GM18508 (cell line): Measurements from ENCODE around the gene POU6F2.

ENCODE experiments used
- ATAC-seq: cut with Tn5 transposase; IDR thresholded peaks from one replicate; pipeline ENCODE4 v1.9.1; 2021; ENCODE audit warnings: moderate number of reproducible peaks; ENCODE audit not compliant: insufficient read depth, unreplicated experiment

The POU6F2 gene

DNA sequence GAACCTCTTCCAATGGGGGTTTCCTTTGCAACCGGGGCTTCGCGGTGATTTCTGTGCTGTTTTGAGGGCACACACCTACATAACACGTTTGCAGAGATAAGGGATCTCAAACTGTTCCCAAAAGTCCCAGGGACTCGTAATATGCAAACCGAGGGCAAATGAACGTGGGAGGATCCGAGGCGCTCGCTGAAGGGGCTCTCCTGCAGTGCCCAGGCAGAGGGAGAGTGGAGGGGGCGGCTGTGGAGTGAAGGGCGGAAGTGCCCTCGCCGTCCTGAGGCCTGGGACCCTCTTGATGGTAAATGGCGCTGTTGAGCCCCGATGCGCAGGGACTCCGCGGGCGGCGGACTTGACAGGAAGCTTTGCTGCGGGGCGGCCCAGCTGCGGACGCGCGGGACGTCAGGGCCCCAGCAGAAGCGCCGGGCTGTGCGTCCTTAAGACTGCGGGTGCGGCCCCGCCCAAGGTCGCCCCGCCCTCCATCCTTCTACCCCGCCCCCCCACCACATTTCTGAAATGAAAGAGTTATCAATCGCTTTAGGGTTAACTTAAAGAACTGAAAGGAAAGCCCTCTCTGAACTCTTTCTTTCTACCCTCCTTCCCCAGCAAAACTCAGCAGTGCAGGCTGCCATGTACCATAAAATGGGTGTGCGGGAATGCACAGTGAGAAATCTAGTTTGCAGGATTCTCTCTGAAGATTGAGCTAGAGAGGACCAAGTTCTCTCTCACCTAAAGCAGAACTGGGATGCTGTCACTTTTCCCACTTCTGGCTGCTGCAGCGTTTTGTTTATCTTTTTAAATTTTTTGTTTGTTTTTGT is 436.7 kb downstream of the POU6F2 start:
- ATAC-seq, result no peak

DNA sequence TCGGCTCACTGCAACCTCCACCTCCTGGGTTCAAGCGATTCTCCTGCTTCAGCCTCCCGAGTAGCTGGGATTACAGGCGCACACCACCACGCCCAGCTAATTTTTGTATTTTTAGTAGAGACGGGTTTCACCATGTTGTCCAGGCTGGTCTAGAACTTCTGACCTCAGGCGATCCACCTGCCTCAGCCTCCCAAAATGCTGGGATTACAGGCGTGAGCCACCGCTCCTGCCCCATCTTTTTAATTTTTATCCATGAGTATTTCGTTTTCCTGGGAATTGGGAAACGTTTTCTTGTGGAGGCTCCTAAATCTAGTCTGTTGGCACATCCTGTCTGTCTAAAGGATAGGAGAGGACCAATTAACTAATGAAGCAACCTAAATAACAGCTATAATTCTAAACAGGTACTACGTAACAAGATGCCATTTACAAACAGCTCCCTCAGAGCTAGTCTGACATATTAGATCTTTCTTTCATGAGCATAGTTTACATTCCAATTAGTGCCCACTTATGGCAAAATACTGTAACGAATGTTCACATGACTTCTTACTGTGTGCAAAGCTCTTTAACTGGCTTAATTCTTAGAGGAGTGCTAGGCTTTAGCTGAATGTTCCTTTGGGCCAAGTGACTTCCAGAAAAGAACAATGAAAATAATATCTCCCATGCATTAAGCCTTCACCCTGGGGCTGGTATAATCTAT is 437.5 kb downstream of the POU6F2 start:
- no peak for ATAC-seq

DNA sequence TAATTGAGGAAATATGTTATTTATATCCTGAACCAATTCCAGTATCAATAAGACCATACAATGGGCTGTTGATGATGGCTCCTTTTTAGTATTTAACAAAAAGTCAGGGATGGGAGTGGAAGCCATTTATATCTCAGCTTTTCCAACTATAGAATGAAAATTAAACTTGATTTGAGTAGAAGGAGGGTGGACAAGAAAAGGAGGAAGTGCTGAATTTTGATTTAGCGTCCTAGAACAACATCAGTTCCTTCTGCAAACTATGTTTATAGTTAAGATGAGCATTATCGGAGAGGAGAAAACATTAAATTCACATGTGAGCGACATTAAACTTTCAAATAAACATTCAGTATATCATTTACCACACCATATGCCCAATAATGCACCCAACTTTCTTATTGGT is 439.2 kb downstream of the POU6F2 start:
- ATAC-seq, result no peak

DNA sequence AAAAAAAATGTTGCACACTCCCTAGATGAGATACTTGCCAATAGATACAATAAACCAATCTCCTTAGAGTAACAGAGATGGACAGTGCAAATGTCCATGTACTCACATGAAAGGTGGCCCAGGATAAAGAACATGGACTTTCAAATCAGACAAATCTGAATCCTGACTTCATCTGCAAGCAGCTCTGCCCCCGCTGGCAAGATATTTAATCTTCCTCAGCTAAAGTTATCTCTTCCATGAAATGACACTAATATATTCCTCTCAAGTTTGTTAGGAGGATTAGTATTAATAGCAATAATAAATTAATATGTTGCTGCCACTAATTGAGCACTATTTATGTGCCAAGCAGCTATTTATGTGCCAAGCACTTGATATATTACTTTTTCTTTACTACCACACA is 439.9 kb downstream of the POU6F2 start:
- no peak for ATAC-seq

DNA sequence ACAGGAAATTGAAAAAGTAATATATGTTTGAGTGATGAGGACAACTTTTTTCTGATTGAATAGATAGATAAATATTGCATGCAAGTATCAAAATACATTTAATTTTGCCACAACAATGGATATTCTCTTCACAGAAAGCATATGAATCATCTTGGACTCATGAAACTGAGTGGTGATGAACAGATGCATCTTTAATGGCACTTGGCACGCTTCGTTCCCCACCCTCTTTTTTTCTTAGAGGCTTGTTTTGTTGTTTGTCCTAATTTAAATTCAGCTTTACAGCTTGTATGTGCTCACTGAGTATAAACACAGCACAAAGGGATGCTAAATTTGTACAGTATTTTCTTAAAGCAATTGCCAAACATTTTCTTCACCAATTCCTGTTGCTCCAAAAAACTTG is 443.5 kb downstream of the POU6F2 start:
- no peak for ATAC-seq

DNA sequence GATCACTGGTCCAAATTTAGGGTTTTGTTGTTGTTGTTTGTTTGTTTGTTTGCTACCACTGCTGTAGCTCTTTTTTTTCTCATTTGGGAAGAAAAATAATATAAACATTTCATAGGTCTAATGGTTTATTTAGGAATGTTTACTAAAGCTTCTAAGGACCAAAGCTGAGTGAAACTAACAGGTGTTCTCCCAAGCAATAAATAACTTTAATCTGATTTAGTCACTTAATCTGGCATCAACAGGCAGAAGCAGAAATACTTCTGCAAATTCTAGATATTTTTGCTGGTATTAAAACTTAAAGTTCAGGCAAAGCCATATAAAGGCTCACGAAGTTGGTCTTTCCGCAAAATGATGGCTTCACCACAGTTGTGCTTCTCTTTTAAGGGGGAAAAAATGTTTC is 444.0 kb downstream of the POU6F2 start:
- no peak for ATAC-seq

DNA sequence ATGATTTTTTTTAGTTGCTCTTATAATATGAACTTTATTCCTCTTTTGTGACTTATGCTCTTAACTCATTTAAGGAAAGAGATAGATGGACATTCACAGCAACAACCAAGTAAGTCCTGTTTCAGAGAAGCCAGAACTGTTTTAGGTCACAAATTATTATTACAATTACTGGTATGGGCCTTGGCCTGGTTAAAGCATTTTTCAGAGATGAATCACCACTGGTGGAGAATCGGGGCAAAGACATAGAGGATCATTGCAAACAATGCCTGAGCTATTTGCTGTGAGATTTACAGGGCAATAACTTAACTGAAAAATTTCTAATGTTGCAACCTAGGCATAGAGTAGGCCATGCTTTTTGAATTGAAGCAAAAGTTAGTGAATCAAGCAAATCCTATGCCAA is 450.5 kb downstream of the POU6F2 start:
- no peak for ATAC-seq

DNA sequence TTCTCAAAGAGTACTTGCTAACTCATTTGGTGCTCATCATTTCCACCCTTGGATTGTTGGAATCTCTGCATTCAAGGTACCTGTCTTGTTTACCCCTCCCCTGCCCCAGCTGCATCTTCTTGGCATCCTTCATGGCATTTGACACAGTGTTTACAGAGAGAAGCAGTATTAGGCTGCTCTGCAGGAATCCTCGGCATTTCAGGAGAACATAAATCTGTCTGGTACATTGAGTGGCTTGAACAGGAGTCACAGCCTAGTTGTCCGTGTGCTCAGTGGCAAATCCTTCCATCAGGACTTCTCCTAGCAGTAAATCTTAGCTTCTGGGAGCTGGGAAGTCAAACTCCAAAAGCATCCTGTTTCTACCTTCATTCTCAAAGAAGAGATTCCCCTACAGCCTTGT is 451.7 kb downstream of the POU6F2 start:
- no peak for ATAC-seq

DNA sequence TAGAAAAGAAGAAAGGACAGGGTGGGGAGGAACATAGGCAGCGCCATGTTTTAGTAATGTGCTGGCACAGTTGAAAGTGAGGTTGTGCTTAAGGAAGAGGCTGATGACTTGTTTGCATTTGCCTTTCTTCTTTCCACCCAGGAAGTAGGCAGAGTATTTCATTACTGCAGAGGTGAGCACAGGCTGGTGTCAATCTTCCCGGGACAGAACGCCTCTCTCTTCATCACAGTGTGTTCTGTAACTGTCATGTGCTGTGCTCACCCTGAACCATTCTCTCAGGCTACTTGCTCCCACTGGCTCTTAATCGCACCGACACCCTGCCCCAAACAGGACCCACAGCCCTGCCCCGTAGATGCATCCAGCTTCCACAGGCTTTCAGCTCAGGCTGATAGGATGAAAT is 452.7 kb downstream of the POU6F2 start:
- ATAC-seq, result no peak

DNA sequence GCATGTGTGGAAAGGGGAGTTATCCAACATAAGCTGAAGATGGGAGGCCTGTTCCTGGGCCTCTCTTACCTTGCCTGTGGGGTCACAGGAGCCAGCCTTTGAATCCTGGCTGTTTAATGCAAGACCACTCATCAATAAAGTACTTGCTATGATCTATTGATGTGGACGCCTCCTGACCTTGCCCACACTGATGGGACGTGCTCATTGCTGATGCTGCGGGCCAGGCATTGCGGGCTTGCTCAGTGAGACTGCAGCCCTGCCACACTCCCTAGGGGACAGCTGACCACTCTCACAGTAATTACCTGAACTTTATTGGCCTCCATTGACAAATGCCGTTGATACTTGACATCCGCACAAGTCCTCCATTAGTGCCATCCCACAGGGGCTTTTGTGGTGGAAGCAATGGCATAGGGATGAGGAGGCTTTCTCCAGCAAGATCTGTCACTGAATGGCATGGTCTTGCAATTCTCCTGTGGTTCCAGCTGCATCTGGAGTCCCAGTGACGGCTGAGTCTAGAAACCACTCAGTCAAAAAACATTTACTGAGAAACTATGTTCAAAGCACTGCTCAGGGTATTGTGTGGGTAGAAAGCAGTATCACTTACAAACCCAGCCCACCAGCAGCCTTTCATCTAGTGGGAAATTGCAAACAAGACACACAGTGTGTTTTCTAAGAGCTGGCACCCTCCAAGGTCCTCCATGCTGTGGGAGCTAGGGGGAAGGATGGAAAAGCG is 453.4 kb downstream of the POU6F2 start:
- ATAC-seq, result no peak

DNA sequence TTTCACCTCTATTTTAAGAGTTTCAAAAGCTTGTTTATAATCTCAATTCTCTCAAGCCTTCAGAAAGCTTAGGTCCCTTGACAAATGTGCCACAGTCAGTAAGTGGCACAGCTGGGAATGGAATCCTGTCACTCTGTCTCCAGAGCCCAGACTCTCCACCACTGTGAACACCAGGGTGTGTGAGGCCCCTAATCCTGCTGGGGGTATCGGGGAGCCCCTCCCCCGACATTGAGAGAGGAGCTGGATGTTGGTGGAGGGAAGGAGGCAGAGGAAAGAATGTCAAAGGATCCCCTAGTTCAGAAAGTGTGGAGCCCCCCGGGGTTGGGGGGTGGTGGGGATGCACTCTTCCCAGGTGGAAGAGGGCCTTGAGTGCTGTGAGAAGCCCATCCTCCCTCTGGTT is 454.7 kb downstream of the POU6F2 start:
- no peak for ATAC-seq

DNA sequence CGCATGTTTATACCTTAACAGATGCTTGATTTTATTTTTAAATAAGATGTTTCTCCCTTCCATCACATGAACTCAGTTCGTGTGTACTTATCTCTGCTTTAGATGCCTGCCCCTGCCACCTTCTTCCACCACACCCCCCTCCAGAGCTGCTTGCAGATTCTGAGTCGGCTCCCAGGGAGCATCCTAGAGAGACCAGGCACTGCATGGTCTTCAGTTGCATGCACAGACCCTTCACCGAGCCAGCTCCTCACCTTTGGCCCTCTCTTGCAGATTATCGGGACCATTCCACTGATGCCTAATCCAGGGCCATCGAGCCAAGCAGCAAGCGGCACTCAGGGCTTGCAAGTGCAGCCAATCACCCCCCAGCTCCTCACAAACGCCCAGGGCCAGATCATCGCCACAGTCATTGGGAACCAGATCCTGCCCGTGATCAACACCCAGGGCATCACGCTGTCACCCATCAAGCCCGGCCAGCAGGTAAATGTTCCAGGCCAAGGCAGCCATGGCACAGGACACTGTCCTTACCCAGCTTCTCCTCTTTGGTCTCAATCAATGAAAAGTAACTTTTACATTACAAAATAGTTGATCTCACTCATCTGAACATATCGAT is 455.2 kb downstream of the POU6F2 start:
- no peak for ATAC-seq

DNA sequence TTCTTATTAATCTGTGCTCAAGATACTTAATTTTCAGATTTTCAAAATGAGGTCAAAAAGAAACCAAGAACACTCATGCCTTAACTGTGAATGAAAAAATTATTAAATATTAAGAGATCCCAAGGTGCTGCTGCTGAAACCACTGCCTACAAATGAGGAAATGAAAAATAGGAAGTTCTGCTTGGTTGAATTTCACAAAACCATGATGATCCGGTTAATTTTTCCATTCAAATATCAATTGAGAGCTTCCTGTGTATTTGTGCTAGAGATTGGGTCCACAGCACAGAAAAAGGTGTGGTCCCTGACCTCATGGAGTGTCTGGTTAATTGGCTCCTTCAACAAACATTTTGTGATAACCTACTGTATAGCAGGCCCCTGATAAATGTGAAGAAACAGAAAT is 455.8 kb downstream of the POU6F2 start:
- no peak for ATAC-seq

DNA sequence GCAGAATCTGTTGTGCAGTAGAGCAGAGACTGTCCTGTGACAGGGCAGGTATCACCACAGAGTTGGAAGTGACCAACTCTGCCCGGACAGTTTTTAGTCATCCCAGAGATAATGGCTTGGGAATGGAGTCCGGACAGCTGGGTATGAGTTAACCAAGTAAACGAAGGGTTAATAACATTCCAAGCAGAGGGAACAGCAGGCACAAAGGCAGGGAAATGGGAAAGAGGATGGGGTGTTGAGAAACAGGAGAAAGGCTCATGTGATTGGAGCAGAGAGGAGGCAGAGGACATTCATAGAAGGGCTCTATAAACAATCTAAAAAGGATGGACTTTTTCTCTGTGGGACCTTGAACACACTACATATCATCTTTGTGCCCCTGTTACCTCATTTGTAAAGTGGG is 456.3 kb downstream of the POU6F2 start:
- no peak for ATAC-seq

DNA sequence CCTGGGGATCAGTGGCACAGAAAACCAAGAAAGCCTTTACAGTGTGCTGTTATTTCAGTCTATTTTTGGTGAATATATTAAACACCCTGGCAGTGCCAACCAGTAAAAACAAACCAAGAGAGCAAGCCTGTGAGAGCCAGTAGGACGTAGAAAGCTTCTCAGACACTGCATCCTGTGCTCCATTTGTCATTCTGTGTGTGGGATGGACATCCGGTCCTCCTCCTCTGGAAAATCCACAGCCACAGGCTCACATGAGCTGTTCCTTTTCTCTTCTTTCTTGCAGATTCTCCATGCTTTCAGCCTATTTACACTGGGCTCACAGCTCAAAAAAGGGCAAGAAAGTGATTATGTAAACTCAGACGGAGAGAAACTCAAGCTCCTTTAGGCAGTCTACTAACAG is 468.8 kb downstream of the POU6F2 start:
- ATAC-seq, result no peak

DNA sequence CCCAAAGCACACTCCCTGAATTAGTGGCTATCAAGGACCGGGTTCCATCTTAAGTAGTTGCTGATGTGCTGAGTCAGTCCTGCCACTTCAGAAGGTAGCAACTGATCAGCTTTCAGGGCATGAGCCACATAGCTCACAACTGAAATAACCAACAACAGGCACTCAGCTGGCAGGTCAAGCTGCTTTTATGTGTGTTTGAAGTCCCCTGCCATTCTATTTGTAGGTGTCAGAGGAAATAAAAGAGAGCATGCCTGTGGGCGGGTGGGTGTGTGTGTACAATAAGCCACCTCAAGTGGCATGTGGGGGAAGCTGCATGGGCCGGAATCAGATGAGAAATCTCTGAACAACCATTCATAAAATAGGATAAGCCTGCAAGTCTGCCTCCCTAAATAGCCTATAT is 474.2 kb downstream of the POU6F2 start:
- ATAC-seq, result no peak

DNA sequence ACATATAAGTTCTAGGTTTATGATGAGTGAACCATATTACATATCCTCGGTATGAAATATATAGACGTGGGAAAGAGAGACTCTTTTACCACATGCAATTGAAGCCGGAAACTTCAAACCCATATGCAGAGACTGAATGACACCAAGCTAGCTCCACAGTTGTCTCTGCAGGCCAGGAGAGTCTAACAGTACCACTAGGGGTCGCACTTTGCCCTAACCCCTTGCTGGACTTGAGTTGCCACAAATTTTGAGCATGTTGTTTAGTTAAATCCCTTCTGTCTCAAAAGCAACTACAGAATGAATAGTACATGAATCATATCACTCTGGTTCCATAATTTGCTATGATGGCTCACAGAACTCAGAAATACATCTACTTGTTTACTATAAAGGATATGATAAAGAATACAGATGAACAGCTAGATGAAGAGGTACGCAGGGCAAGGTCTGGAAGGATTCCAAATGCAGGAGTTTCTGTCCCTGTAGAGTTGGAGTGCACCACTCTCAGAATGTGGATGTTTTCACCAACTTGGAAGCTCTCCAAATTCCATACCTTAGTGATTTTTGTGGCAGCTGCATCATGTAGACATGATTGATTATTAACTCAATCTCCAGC is 476.1 kb downstream of the POU6F2 start:
- no peak for ATAC-seq

DNA sequence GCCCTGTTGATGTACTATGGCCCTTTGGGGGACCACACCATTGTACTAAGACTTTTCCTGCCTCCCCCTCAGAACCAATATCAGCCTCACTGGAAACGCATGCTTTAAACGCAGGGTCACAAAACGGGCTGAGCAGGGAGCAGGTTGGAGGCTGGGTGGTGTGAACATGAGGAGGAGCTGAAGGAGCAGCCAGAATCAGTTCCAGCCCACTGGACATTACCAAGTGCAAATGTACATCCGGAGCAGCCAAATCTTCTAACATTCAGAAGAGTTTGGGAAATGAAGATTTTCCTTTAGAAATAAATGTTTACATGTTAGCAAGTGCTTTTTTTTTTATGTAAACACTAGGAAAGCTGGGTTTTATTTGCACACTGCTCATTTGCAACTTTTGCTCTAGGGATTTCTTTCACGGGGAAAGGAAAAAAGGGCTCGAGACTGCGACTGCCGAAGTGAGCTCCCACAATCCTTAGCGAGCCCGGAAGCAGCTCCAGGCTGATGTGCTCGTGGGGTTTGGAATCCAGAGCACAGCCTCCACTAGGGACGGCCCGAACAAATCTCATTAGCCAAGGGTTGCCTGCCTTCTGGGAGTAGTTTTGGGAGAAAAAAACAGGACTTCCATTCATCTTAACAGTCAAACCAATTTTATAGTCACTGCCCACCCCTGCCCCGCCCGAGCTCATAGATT is 480.5 kb downstream of the POU6F2 start:
- no peak for ATAC-seq

DNA sequence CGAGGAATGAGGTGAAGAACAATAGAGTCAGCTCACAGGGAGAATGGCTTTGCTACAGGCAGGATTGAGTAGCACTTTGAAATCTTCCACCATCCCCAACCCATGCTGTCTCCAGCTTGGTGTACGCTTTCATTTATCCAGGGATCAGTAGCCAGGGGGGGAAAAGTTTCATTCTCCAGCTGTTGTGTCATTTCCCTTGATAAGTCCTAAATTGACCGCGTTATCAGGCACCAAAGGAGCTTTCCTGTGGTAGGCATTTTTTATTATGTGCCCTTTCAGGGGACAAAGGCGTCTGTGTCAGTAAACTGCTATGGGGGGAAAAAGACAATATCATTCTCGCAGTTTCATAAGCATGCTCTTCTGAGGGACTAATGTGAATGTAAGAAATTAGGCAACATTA is 481.9 kb downstream of the POU6F2 start:
- no peak for ATAC-seq

DNA sequence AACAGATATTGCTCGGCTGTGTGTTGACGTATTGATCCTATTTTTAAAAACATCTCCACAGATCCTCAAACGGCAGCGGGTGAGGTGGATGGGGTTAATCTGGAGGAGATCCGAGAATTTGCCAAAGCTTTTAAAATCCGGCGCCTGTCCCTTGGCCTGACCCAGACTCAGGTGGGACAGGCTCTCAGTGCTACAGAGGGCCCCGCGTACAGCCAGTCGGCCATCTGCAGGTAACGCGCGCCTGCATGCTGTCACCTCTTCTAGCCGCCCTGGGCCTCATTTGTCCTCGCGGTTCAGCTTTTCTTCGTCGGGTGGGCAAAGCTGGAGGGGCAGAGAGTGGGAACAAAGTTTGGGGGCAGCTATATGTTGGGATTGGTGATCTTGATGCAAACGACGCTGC is 482.8 kb downstream of the POU6F2 start:
- no peak for ATAC-seq
